Stomach (tissue), 4 donors: Measurements from ENCODE around the gene LENG1.
A peak's percentile ranks its signal among the peaks of the same experiment; 100 is the strongest.

Experiments used
- EP300 ChIP-seq: sonication (generic); formaldehyde crosslinking; IDR thresholded peaks from one replicate; pipeline ENCODE4 v1.6.1; 2017; ENCODE audit warnings: antibody characterized with exemption
- POLR2A ChIP-seq, 4 donors: fragments of 450-650 bp; IDR thresholded peaks; one replicate each; pipeline ENCODE4 v1.6.1; 2016; ENCODE audit warnings: antibody characterized with exemption in 4 of 4, control low read depth in 2 of 4, mild to moderate bottlenecking in 1 of 4, moderate library complexity in 1 of 4
- POLR2AphosphoS5 ChIP-seq, 3 donors: sonication (generic); formaldehyde crosslinking; IDR thresholded peaks; one replicate each; pipeline ENCODE4 v1.6.1; 2016; ENCODE audit warnings: antibody characterized with exemption in 3 of 3
- TF ChIP-seq, protein P1 (sequence below), 7 experiments: fragments of 450-650 bp in 4 of 7; fragments of 200-600 bp in 3 of 7; sonication (generic) in 3 of 7; IDR thresholded peaks; one replicate each; pipeline ENCODE4 v1.5.1; 2016 to 2019; ENCODE audit warnings: antibody characterized with exemption in 7 of 7, control low read depth in 2 of 7, mild to moderate bottlenecking in 1 of 7

DNA sequence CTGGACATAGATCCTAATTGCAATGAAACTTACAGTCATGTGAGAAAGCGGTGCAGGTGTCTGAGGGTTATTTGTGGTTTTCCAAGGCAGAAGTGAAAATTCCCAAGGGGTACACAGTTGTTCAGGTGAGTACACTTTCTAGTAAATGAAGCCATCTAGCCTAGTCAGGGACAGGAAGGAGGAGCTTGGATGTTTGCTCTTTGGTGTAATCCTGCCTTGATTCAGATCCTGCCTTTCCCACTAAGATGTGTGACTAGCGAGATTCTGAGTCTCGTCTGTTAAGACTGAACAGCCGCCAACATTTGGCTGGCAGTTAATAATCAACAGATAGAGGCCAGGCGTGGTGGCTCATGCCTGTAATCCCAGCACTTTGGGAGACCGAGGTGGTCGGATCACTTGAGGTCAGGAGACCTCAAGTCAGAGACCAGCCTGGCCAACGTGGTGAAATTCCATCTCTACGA is 43.7 kb upstream of the LENG1 start:
- TF ChIP-seq, protein P1, sequence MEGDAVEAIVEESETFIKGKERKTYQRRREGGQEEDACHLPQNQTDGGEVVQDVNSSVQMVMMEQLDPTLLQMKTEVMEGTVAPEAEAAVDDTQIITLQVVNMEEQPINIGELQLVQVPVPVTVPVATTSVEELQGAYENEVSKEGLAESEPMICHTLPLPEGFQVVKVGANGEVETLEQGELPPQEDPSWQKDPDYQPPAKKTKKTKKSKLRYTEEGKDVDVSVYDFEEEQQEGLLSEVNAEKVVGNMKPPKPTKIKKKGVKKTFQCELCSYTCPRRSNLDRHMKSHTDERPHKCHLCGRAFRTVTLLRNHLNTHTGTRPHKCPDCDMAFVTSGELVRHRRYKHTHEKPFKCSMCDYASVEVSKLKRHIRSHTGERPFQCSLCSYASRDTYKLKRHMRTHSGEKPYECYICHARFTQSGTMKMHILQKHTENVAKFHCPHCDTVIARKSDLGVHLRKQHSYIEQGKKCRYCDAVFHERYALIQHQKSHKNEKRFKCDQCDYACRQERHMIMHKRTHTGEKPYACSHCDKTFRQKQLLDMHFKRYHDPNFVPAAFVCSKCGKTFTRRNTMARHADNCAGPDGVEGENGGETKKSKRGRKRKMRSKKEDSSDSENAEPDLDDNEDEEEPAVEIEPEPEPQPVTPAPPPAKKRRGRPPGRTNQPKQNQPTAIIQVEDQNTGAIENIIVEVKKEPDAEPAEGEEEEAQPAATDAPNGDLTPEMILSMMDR (IDR thresholded peaks at IDR 0.05): no peak
- TF ChIP-seq POLR2A (IDR thresholded peaks at IDR 0.05) (no peak), POLR2AphosphoS5 (IDR thresholded peaks at IDR 0.05) (peak in 1 of 3 donors; percentile 4), EP300 (no peak)
